MM.1S (cell line): ENCODE measurements around the gene ATF3.
"Not testable (repeated sequence)": the region's sequence is repeated elsewhere in the genome, so short reads cannot be mapped to it uniquely, and the experiment has no call there.

ENCODE experiments used
- DNase-seq: peaks from one replicate; pipeline ENCODE4 v3.0.0-alpha.2; 2015
- H2AFZ ChIP-seq: fragments of 300-600 bp; sonication (generic); 2 replicates; pipeline ENCODE4 v1.6.0; 2016; ENCODE audit warnings: antibody characterized with exemption, low read length
- H3F3A ChIP-seq: fragments of 300-600 bp; sonication (generic); 2 replicates; pipeline ENCODE4 v1.6.1; 2016; ENCODE audit warnings: mild to moderate bottlenecking, antibody characterized with exemption, low read length, moderate library complexity, mixed read lengths; ENCODE audit not compliant: insufficient read depth
- H3K27ac ChIP-seq: fragments of 300-600 bp; sonication (generic); 2 replicates; pipeline ENCODE4 v1.5.1; 2016; ENCODE audit warnings: mild to moderate bottlenecking, low read length
- H3K27me3 ChIP-seq: fragments of 300-600 bp; sonication (generic); replicated peaks from 2 replicates; pipeline ENCODE4 v1.6.0; 2016; ENCODE audit warnings: low read length; ENCODE audit not compliant: insufficient read depth
- H3K36me3 ChIP-seq: fragments of 300-600 bp; sonication (generic); replicated peaks from 2 replicates; pipeline ENCODE4 v1.6.1; 2016; ENCODE audit warnings: mild to moderate bottlenecking, low read length, mixed read lengths; ENCODE audit not compliant: insufficient read depth
- H3K4me1 ChIP-seq: fragments of 300-600 bp; sonication (generic); 2 replicates; pipeline ENCODE4 v1.6.1; 2016; ENCODE audit warnings: low read length, mixed read lengths
- H3K4me2 ChIP-seq: fragments of 300-600 bp; sonication (generic); 2 replicates; pipeline ENCODE4 v1.6.0; 2016; ENCODE audit warnings: low read depth, low read length
- H3K4me3 ChIP-seq: fragments of 300-600 bp; sonication (generic); 2 replicates; pipeline ENCODE4 v1.5.1; 2016; ENCODE audit warnings: low read length, mixed read lengths
- H3K79me2 ChIP-seq: fragments of 300-600 bp; sonication (generic); 2 replicates; pipeline ENCODE4 v1.6.1; 2016; ENCODE audit warnings: mixed run types, low read length, mixed read lengths
- H3K9ac ChIP-seq: fragments of 300-600 bp; sonication (generic); 2 replicates; pipeline ENCODE4 v1.6.1; 2016; ENCODE audit warnings: low read length, mixed read lengths
- H3K9me2 ChIP-seq: fragments of 300-600 bp; sonication (generic); replicated peaks from 2 replicates; pipeline ENCODE4 v1.6.1; 2016; ENCODE audit warnings: mild to moderate bottlenecking, low read length, mixed read lengths; ENCODE audit not compliant: insufficient read depth
- H3K9me3 ChIP-seq: fragments of 300-600 bp; sonication (generic); replicated peaks from 2 replicates; pipeline ENCODE4 v1.6.1; 2016; ENCODE audit warnings: mild to moderate bottlenecking, low read length, mixed read lengths; ENCODE audit not compliant: insufficient read depth
- H4K20me1 ChIP-seq: fragments of 300-600 bp; sonication (generic); 2 replicates; pipeline ENCODE4 v1.6.1; 2016; ENCODE audit warnings: mild to moderate bottlenecking, low read length, moderate library complexity, mixed read lengths; ENCODE audit not compliant: insufficient read depth
- CTCF ChIP-seq: fragments of 300-600 bp; sonication (generic); IDR thresholded peaks from 2 replicates; pipeline ENCODE4 v1.5.1; 2016; ENCODE audit warnings: antibody characterized with exemption, low read length, mixed read lengths
- EZH2 ChIP-seq: fragments of 300-600 bp; sonication (generic); optimal IDR thresholded peaks from 2 replicates; pipeline ENCODE3; 2017; ENCODE audit warnings: low read depth, mild to moderate bottlenecking, antibody characterized with exemption, low read length, mixed read lengths
- EZH2phosphoT487 ChIP-seq: fragments of 300-600 bp; sonication (generic); IDR thresholded peaks from 2 replicates; pipeline ENCODE4 v1.6.1; 2018; ENCODE audit warnings: antibody characterized with exemption, low read length

Gene ATF3

GRCh38 chr1:212635141-212635631 is 26.6 kb downstream of the ATF3 start:
- Histone ChIP-seq H3K9me3 (no peaks in the 10 kb centered on the region), H3F3A (peaks cover 30% of the 10 kb centered on the region), H3K27me3 (no peaks in the 10 kb centered on the region), H3K36me3 (no peaks in the 10 kb centered on the region), H3K4me2 (peak overlapping the region; percentile 51), H3K4me3 (no peak overlapping the region), H4K20me1 (no peaks in the 10 kb centered on the region), H3K79me2 (no peaks in the 10 kb centered on the region), H3K4me1 (peaks cover 38% of the 10 kb centered on the region), H2AFZ (0 out of 2 replicates have a peak overlapping the region, but pooled peaks have one; percentile 2), H3K9me2 (no peaks in the 10 kb centered on the region), H3K9ac (peak overlapping the region; percentile 9; the same call in 1 of the 2 replicates), H3K27ac (peak overlapping the region; percentile 68)
- peak; percentile 94 for DNase-seq
- TF ChIP-seq CTCF (no peak), EZH2 (no peak), EZH2phosphoT487 (no peak)

- DNase-seq: no peak
- no peaks in the 10 kb centered on the region for H3K36me3 ChIP-seq
- peaks cover 34% of the 10 kb centered on the region for H3K4me1 ChIP-seq
- H3F3A ChIP-seq: peaks cover 30% of the 10 kb centered on the region
- no peak overlapping the region for H3K27ac ChIP-seq
- no peaks in the 10 kb centered on the region for H3K9me3 ChIP-seq
- H4K20me1 ChIP-seq: no peaks in the 10 kb centered on the region
- no peak overlapping the region for H3K9ac ChIP-seq
- TF ChIP-seq EZH2 (no peak), CTCF (no peak), EZH2phosphoT487 (no peak)
- H3K27me3 ChIP-seq: no peaks in the 10 kb centered on the region
- H2AFZ ChIP-seq: no peak overlapping the region
- no peak overlapping the region for H3K4me3 ChIP-seq
- H3K9me2 ChIP-seq: no peaks in the 10 kb centered on the region
- no peak overlapping the region for H3K4me2 ChIP-seq
- H3K79me2 ChIP-seq: no peaks in the 10 kb centered on the region
Measured at GRCh38 chr1:212637902-212638301, 29.3 kb downstream of the ATF3 start.

GRCh38 chr1:212638492-212639151 is 30.1 kb downstream of the ATF3 start:
- no peak for DNase-seq
- Histone ChIP-seq H2AFZ (no peak overlapping the region), H3K27me3 (no peaks in the 10 kb centered on the region), H3K9ac (no peak overlapping the region), H3K36me3 (no peaks in the 10 kb centered on the region), H3K4me1 (peaks cover 34% of the 10 kb centered on the region), H3K4me3 (no peak overlapping the region), H4K20me1 (no peaks in the 10 kb centered on the region), H3K9me3 (no peaks in the 10 kb centered on the region), H3K9me2 (no peaks in the 10 kb centered on the region), H3K4me2 (no peak overlapping the region), H3K79me2 (no peaks in the 10 kb centered on the region), H3F3A (peaks cover 30% of the 10 kb centered on the region), H3K27ac (no peak overlapping the region)
- TF ChIP-seq CTCF: no peak
- TF ChIP-seq EZH2: no peak
- TF ChIP-seq EZH2phosphoT487: no peak

GRCh38 chr1:212639524-212639923 is 31.0 kb downstream of the ATF3 start:
- H3K9ac ChIP-seq, H3K27ac ChIP-seq: not testable (repeated sequence)
- H3F3A ChIP-seq: peaks cover 26% of the 10 kb centered on the region

More at GRCh38 chr1:212639524-212639923, 31.0 kb downstream of the ATF3 start:
- not testable (repeated sequence) for H3K4me3 ChIP-seq, H2AFZ ChIP-seq, H4K20me1 ChIP-seq, H3K79me2 ChIP-seq, H3K27me3 ChIP-seq, DNase-seq, H3K9me3 ChIP-seq, H3K9me2 ChIP-seq, H3K36me3 ChIP-seq, H3K4me2 ChIP-seq
- peaks cover 29% of the 10 kb centered on the region for H3K4me1 ChIP-seq
